ENCODE measurements around the gene TMCO1.
"Not testable (repeated sequence)": the region's sequence is repeated elsewhere in the genome, so short reads cannot be mapped to it uniquely, and the experiment has no call there.

The TMCO1 gene

GRCh38 chr1:165683848-165684485 is 84.7 kb downstream of the TMCO1 start:
- DNase-seq: no peak

- not testable (repeated sequence) for DNase-seq
Observed at GRCh38 chr1:165680773-165681172, 87.9 kb downstream of the TMCO1 start.

- no peak for DNase-seq
Observed at GRCh38 chr1:165680303-165680702, 88.4 kb downstream of the TMCO1 start.

GRCh38 chr1:165679282-165680036 is 89.2 kb downstream of the TMCO1 start:
- no peak for DNase-seq

- no peak for DNase-seq
Observed at GRCh38 chr1:165678509-165678908, 90.2 kb downstream of the TMCO1 start.
